GM12875 (cell line): ENCODE data around the gene ZSWIM1.
"Not testable (repeated sequence)": the region's sequence is repeated elsewhere in the genome, so short reads cannot be mapped to it uniquely, and the experiment has no call there.

Experiments used
- H3K4me3 ChIP-seq: one replicate; pipeline ENCODE4 v1.5.1; 2011; ENCODE audit warnings: low read depth, low read length, control low read depth
- TF ChIP-seq, protein P1 (sequence below): IDR thresholded peaks from 2 replicates; pipeline ENCODE4 v1.5.1; 2011; ENCODE audit warnings: low read depth, mild to moderate bottlenecking, control low read depth, inconsistent platforms, low read length, moderate library complexity, borderline replicate concordance; ENCODE audit not compliant: insufficient read depth

ZSWIM1 gene

DNA sequence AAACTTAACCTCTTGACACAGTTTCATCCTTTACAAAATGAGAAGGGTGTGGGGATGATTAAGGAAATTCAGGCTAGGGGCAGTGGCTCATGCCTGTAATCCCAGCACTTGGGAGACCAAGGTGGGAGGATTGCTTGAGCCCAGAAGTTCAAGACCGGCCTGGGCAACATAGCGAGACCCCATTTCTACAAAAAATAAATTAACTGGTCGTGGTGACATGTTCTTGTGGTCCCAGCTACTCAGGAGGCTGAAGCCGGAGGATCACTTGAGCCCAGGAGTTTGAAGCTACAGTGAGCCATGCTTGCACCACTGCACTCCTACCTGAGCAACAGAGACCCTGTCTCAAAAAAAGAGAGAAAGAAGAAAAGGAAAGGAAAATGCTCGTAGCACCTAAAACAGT lies 14.6 kb upstream of the ZSWIM1 start:
- TF ChIP-seq, protein P1, sequence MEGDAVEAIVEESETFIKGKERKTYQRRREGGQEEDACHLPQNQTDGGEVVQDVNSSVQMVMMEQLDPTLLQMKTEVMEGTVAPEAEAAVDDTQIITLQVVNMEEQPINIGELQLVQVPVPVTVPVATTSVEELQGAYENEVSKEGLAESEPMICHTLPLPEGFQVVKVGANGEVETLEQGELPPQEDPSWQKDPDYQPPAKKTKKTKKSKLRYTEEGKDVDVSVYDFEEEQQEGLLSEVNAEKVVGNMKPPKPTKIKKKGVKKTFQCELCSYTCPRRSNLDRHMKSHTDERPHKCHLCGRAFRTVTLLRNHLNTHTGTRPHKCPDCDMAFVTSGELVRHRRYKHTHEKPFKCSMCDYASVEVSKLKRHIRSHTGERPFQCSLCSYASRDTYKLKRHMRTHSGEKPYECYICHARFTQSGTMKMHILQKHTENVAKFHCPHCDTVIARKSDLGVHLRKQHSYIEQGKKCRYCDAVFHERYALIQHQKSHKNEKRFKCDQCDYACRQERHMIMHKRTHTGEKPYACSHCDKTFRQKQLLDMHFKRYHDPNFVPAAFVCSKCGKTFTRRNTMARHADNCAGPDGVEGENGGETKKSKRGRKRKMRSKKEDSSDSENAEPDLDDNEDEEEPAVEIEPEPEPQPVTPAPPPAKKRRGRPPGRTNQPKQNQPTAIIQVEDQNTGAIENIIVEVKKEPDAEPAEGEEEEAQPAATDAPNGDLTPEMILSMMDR: no peak
- no peak overlapping the region for H3K4me3 ChIP-seq

DNA sequence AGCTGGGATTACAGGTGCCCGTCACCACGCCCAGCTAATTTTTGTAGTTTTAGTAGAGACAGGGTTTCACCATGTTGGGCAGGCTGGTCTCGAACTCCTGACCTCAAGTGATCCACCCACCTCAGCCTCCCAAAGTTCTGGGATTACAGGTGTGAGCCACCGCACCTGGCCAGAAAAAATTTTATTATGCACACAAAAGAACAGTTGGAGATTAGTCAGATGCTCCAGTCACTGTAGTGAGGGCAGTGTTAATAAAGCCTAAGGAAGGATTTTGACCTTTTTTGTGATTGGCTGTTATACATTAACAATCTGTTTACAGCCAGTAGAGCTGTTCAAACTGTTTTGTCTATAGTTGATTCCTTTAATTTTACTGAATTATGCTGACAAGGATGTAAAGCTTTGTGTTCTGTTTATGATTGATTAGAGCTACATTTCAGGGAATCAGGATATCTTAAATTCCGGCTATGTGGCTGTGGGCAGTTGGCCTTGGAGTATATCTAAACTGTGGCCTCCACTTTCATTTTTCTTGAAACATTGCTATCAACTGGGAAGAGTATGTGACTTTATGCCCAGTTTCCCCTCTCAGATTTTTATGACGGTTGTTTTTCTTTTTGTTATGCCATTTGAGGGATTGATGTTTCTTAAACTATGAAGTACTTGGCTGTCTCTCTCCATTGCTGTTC lies 13.8 kb upstream of the ZSWIM1 start:
- TF ChIP-seq, protein P1: no peak

DNA sequence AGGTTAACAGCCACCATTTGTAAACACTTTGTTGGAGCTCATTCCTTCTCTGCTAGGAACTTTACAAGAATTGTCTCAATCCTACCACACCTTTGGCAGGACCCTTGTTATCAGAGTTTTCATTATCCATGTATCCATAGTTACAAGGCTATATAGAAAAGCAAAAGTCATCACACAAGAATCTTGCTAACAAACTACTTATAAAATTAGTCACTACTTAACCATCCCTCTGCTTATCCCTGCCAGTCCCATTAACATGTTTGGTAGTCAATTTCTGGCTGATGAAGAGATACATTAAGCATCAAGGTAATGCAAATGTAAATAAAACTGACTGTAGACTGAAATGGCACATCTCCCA lies 13.2 kb upstream of the ZSWIM1 start:
- TF ChIP-seq, protein P1: no peak
- no peak overlapping the region for H3K4me3 ChIP-seq

More for the DNA sequence above, 13.8 kb upstream of the ZSWIM1 start:
- H3K4me3 ChIP-seq: no peak overlapping the region

DNA sequence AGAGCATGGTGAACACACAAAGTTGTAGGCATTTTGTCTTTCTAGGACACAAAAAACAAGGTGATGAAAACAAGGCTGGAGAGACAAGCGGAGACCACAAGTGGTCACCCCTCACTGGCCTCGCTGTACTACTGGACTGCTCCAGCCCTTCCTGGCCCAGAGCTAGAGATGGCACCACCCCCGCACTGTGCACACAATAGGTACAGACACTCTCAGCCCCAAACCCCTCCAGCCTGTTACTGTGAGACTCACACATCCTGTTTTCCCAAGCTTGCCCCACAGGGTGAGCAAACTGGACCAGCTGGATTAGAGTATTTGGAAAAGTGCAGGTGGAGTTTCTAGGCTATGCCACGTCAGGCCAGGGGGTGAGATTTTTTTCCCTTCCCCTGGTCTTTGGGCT lies 8.4 kb upstream of the ZSWIM1 start:
- TF ChIP-seq, protein P1: no peak
- H3K4me3 ChIP-seq: no peak overlapping the region

DNA sequence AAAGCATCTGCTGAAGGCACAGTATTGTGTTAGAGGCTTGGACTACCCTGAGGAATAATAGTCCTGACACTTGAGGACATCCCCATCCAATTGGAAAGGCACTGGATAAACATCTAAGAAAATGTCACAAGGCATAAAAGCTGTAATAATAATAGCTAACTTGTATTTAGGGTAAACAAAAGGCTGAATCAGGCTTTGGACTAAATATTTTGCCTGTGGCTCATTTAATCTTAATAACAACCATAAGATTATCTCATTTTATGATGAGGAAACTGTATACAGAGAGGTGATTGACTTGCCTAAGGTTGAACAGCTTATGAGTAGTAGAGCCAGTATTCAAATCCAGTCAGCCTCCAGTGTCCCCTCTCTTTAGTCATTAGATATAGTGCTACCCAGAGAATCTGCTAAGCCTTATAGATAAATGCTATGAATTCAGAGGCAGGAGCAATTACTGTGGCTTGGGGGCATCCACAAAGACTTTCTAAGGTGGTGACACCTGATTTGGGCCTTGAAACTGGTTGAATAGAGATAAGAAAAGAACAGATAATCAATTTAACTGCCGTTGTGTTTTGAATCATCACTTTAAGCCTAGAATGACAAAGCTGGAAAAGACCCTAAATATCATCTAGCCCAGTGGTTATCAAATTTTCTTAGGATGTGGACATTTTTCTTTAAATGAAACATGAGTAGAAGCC lies 7.5 kb upstream of the ZSWIM1 start:
- TF ChIP-seq, protein P1: no peak
- H3K4me3 ChIP-seq: no peak overlapping the region

DNA sequence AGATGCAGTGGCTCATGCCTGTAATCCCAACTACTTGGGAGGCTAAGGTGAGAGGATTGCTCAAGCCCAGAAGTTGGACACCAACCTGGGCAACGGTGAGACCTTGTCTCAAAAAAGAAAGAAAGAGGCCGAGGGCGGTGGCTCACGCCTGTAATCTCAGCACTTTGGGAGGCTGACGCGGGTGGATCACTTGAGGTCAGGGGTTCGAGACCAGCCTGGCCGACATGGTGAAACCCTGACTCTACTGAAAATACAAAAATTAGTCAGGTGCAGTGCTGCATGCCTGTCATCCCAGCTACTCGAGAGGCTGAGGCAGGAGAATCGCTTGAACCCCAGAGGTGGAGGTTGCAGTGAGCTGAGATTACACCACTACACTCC lies 6.9 kb upstream of the ZSWIM1 start:
- H3K4me3 ChIP-seq: not testable (repeated sequence)

DNA sequence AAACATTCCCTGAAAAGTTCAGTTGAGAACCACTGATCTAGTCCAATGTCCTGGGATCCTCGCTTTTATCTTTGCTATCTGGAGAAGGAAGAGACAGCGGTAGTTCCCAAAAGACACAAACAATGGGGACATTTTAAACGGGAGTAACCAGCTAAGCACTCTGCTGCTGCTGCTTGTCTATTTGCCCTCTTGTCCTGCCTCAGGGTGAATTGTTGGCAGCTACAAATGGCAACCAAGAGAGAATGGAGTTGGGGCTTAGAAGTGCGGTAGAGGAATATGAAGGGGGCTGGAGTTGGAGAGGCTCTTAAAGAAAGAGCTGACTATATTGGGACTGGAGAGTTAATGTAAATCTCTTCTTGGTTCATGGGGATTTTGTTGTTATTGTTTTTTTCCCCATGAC lies 6.5 kb upstream of the ZSWIM1 start:
- H3K4me3 ChIP-seq: no peak overlapping the region
- TF ChIP-seq, protein P1: no peak
